ENCODE results near the gene OSGIN1.

- TF ChIP-seq, protein P1, sequence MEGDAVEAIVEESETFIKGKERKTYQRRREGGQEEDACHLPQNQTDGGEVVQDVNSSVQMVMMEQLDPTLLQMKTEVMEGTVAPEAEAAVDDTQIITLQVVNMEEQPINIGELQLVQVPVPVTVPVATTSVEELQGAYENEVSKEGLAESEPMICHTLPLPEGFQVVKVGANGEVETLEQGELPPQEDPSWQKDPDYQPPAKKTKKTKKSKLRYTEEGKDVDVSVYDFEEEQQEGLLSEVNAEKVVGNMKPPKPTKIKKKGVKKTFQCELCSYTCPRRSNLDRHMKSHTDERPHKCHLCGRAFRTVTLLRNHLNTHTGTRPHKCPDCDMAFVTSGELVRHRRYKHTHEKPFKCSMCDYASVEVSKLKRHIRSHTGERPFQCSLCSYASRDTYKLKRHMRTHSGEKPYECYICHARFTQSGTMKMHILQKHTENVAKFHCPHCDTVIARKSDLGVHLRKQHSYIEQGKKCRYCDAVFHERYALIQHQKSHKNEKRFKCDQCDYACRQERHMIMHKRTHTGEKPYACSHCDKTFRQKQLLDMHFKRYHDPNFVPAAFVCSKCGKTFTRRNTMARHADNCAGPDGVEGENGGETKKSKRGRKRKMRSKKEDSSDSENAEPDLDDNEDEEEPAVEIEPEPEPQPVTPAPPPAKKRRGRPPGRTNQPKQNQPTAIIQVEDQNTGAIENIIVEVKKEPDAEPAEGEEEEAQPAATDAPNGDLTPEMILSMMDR (IDR thresholded peaks at IDR 0.05) = no peak
- TF ChIP-seq ZNF138 (CRISPR knock-in tag; conservative IDR thresholded peaks at IDR 0.05) = no peak
- no peak for TF ChIP-seq USF2 (CRISPR knock-in tag; IDR thresholded peaks at IDR 0.05)
- no peak for TF ChIP-seq TP53 (CRISPR knock-in tag; IDR thresholded peaks at IDR 0.05)
- TF ChIP-seq ZNF512 (CRISPR knock-in tag; IDR thresholded peaks at IDR 0.05; ENCODE audit: borderline replicate concordance) = no peak
Observed at GRCh38 chr16:83952940-83953795, at the start of gene OSGIN1.

All from WTC11 (cell line).